Osteoblast (primary cell): ENCODE measurements around the gene IL17B. TPM values are rescaled to one million over a fixed set of nuclear protein-coding genes. Genes with fewer than 3 reads are reported as not detected.

ENCODE experiments used
- DNase-seq: peaks from one replicate; pipeline ENCODE4 v3.0.0; 2011; ENCODE audit warnings: low spot score, mixed read lengths; ENCODE audit not compliant: insufficient read length; ENCODE audit errors: missing footprints
- H2AFZ ChIP-seq: 2 replicates; pipeline ENCODE4 v1.6.0; 2011; ENCODE audit warnings: mild to moderate bottlenecking, low read length
- H3K27ac ChIP-seq: 2 replicates; pipeline ENCODE4 v1.5.1; 2011; ENCODE audit warnings: mild to moderate bottlenecking, low read depth, low read length, moderate library complexity
- H3K27me3 ChIP-seq: 2 replicates; pipeline ENCODE4 v1.6.0; 2012; ENCODE audit warnings: mild to moderate bottlenecking, control low read depth, inconsistent platforms, low read length, moderate library complexity; ENCODE audit not compliant: insufficient read depth
- H3K36me3 ChIP-seq: 2 replicates; pipeline ENCODE4 v1.5.1; 2011; ENCODE audit warnings: mild to moderate bottlenecking, low read length, control low read depth, moderate library complexity; ENCODE audit not compliant: insufficient read depth
- H3K4me1 ChIP-seq: 2 replicates; pipeline ENCODE4 v1.5.1; 2011; ENCODE audit warnings: mild to moderate bottlenecking, low read length, control low read depth, moderate library complexity; ENCODE audit not compliant: insufficient read depth
- H3K4me2 ChIP-seq: 2 replicates; pipeline ENCODE4 v1.6.0; 2011; ENCODE audit warnings: mild to moderate bottlenecking, low read length; ENCODE audit not compliant: insufficient read depth
- H3K4me3 ChIP-seq: fragments of 200-600 bp; sonication (generic); 3 replicates; pipeline ENCODE4 v1.5.1; 2012; ENCODE audit warnings: mild to moderate bottlenecking, low read length, inconsistent platforms; ENCODE audit not compliant: insufficient read depth
- H3K79me2 ChIP-seq: 2 replicates; pipeline ENCODE4 v1.6.0; 2012; ENCODE audit warnings: mild to moderate bottlenecking, low read length, control low read depth, inconsistent platforms; ENCODE audit not compliant: insufficient read depth
- H3K9me3 ChIP-seq: 2 replicates; pipeline ENCODE4 v1.5.1; 2011; ENCODE audit warnings: low read depth, low read length, control low read depth
- H4K20me1 ChIP-seq: 2 replicates; pipeline ENCODE4 v1.6.0; 2012; ENCODE audit warnings: mild to moderate bottlenecking, low read length, control low read depth; ENCODE audit not compliant: insufficient read depth
- CTCF ChIP-seq: IDR thresholded peaks from 2 replicates; pipeline ENCODE4 v1.5.1; 2011; ENCODE audit warnings: mild to moderate bottlenecking, low read depth, low read length, moderate library complexity; ENCODE audit errors: extremely low read depth
- total RNA-seq: library from RNA; depleted of rRNA; stranded (reverse); fragments of >200 nt; gene quantifications from 2 replicates; pipeline ENCODE4 v1.2.3, GENCODE V29; 2012

Gene IL17B
- total RNA-seq, 1 donor, result not detected

- no peak overlapping the region for H3K27ac ChIP-seq
- no peak overlapping the region for H3K4me2 ChIP-seq
- H3K79me2 ChIP-seq, result peaks cover 47% of the 10 kb centered on the region
Measured at GRCh38 chr5:149348518-149348917, 30.6 kb downstream of the IL17B start.

GRCh38 chr5:149345892-149346222, 33.2 kb downstream of the IL17B start:
- no peaks in the 10 kb centered on the region for H3K27me3 ChIP-seq
- H4K20me1 ChIP-seq, result no peaks in the 10 kb centered on the region
- peak overlapping the region; percentile 92 for H3K4me2 ChIP-seq
- peaks cover 43% of the 10 kb centered on the region for H3K79me2 ChIP-seq
- H3K4me3 ChIP-seq, result peak overlapping the region; percentile 83
- peak overlapping the region; percentile 84 for H3K27ac ChIP-seq
- TF ChIP-seq CTCF, result no peak
- no peaks in the 10 kb centered on the region for H3K9me3 ChIP-seq
- peak overlapping the region; percentile 89 for H2AFZ ChIP-seq
- peaks cover 13% of the 10 kb centered on the region for H3K4me1 ChIP-seq
- H3K36me3 ChIP-seq, result peaks cover 33% of the 10 kb centered on the region
- DNase-seq, result no peak

More at GRCh38 chr5:149348518-149348917, 30.6 kb downstream of the IL17B start:
- TF ChIP-seq CTCF, result no peak
- H3K4me3 ChIP-seq, result no peak overlapping the region
- no peaks in the 10 kb centered on the region for H3K27me3 ChIP-seq
- H4K20me1 ChIP-seq, result no peaks in the 10 kb centered on the region
- H3K36me3 ChIP-seq, result peaks cover 56% of the 10 kb centered on the region
- H2AFZ ChIP-seq, result no peak overlapping the region
- H3K4me1 ChIP-seq, result peaks cover 13% of the 10 kb centered on the region
- no peak for DNase-seq
- no peaks in the 10 kb centered on the region for H3K9me3 ChIP-seq

GRCh38 chr5:149345147-149345891, 33.8 kb downstream of the IL17B start, which contains the start of gene GRPEL2:
Gene GRPEL2 (plus strand): TSS chr5:149345499. CDS start chr5:149345540, 41 bp downstream.
- TF ChIP-seq CTCF, result no peak
- DNase-seq, result peak; percentile 95

GRCh38 chr5:149344151-149344550, 34.9 kb downstream of the IL17B start:
- Histone ChIP-seq H2AFZ (no peak overlapping the region), H3K27ac (no peak overlapping the region), H3K4me3 (peak overlapping the region; percentile 83), H3K4me2 (peak overlapping the region; percentile 92), H3K4me1 (peaks cover 13% of the 10 kb centered on the region), H3K27me3 (no peaks in the 10 kb centered on the region), H3K36me3 (peaks cover 16% of the 10 kb centered on the region), H4K20me1 (no peaks in the 10 kb centered on the region), H3K9me3 (no peaks in the 10 kb centered on the region), H3K79me2 (peaks cover 34% of the 10 kb centered on the region)
- TF ChIP-seq CTCF, result no peak
- no peak for DNase-seq

More at GRCh38 chr5:149345147-149345891, 33.8 kb downstream of the IL17B start, which contains the start of gene GRPEL2:
- Histone ChIP-seq H3K27ac (peak within 1 kb of the TSS; percentile 84), H3K36me3 (peaks cover 28% of the 10 kb centered on the region), H3K79me2 (peaks cover 39% of the 10 kb centered on the region), H2AFZ (peak within 1 kb of the TSS; percentile 90), H4K20me1 (no peaks in the 10 kb centered on the region), H3K4me3 (peak within 1 kb of the TSS; percentile 83), H3K4me1 (peaks cover 13% of the 10 kb centered on the region), H3K9me3 (no peaks in the 10 kb centered on the region), H3K27me3 (no peaks in the 10 kb centered on the region), H3K4me2 (peak within 1 kb of the TSS; percentile 92)
